AG04450 (cell line): ENCODE data around the gene ZNF563. TPM values are rescaled to one million over a fixed set of nuclear protein-coding genes. Genes with fewer than 3 reads are reported as not detected.

Experiments
- CTCF ChIA-PET: fragments of 300-600, 350-600 bp; formaldehyde crosslinking; extraction: SDS; loops from one replicate; lab custom pipeline; 2022; ENCODE audit warnings: antibody characterized with exemption, inconsistent platforms; lab: Charles Lee
- POLR2A ChIA-PET: fragments of 350-600 bp; formaldehyde crosslinking; extraction: SDS; loops from one replicate; lab custom pipeline; 2021; ENCODE audit warnings: antibody characterized with exemption, inconsistent platforms; lab: Yijun Ruan, JAX
- DNase-seq: peaks from one replicate; pipeline ENCODE4 v3.0.0-alpha.2; 2011; ENCODE audit warnings: low read depth, low spot score
- H3K27ac ChIP-seq: one replicate; pipeline ENCODE4 v1.5.1; 2012; ENCODE audit warnings: low read depth, low read length, control low read depth
- H3K27me3 ChIP-seq: one replicate; pipeline ENCODE4 v1.6.0; 2012; ENCODE audit warnings: low read length; ENCODE audit not compliant: control insufficient read depth, insufficient read depth
- H3K4me3 ChIP-seq: 2 replicates; pipeline ENCODE4 v1.5.1; 2011; ENCODE audit warnings: mild to moderate bottlenecking, low read depth, low read length, control low read depth
- H3K9me3 ChIP-seq: 2 replicates; pipeline ENCODE4 v1.5.1; 2012; ENCODE audit warnings: low read length; ENCODE audit not compliant: control insufficient read depth, insufficient read depth
- CTCF ChIP-seq: IDR thresholded peaks from 2 replicates; pipeline ENCODE4 v1.5.1; 2011; ENCODE audit warnings: low read depth, low read length, control low read depth, inconsistent platforms
- polyA plus RNA-seq: library from polyadenylated mRNA; depleted of rRNA; stranded (reverse); fragments of >200 nt; gene quantifications from 2 replicates; pipeline ENCODE4 v1.2.3, GENCODE V29; 2011

The ZNF563 gene
- polyA plus RNA-seq, 1 experiment: 2.3 TPM

GRCh38 chr19:12284226-12284625 lies 49.2 kb downstream of the ZNF563 start:
- no peaks in the 10 kb centered on the region for H3K27me3 ChIP-seq
- POLR2A ChIA-PET: no interaction called here
- no peak for DNase-seq
- CTCF ChIA-PET: no interaction called here
- H3K27ac ChIP-seq: no peak overlapping the region
- TF ChIP-seq CTCF: no peak
- no peak overlapping the region for H3K4me3 ChIP-seq
- H3K9me3 ChIP-seq: peaks cover 23% of the 10 kb centered on the region

- Histone ChIP-seq H3K9me3 (peaks cover 39% of the 10 kb centered on the region), H3K4me3 (no peak overlapping the region), H3K27me3 (no peaks in the 10 kb centered on the region), H3K27ac (no peak overlapping the region)
- POLR2A ChIA-PET: no interaction called here
- no peak for DNase-seq
- CTCF ChIA-PET: no interaction called here
- TF ChIP-seq CTCF: no peak
These were observed 54.7 kb downstream of the ZNF563 start for GRCh38 chr19:12278713-12279112.

- ChIA-PET POLR2A (no interaction called here), CTCF (interaction anchor here (0.6 kb wide), 1 partner anchor 202 kb away, joined by 3 read pairs; no protein-coding TSS in a partner anchor)
- Histone ChIP-seq H3K27me3 (no peaks in the 10 kb centered on the region), H3K9me3 (peaks cover 63% of the 10 kb centered on the region), H3K27ac (no peak overlapping the region), H3K4me3 (no peak overlapping the region)
- DNase-seq: no peak
- no peak for TF ChIP-seq CTCF
These were observed 60.2 kb downstream of the ZNF563 start for GRCh38 chr19:12272980-12273901.

- no peak for DNase-seq
- TF ChIP-seq CTCF: no peak
- Histone ChIP-seq H3K27me3 (no peaks in the 10 kb centered on the region), H3K27ac (no peak overlapping the region), H3K9me3 (peaks cover 55% of the 10 kb centered on the region), H3K4me3 (no peak overlapping the region)
- ChIA-PET POLR2A (no interaction called here), CTCF (no interaction called here)
These were observed 61.0 kb downstream of the ZNF563 start for GRCh38 chr19:12272386-12272785.

- no peak overlapping the region for H3K4me3 ChIP-seq
- H3K9me3 ChIP-seq: peaks cover 58% of the 10 kb centered on the region
- POLR2A ChIA-PET: interaction anchor here (0.6 kb wide), 1 partner anchor 95 kb away, joined by 3 read pairs; the partner anchor contains the start of gene ZNF442
- CTCF ChIA-PET: no interaction called here
- no peaks in the 10 kb centered on the region for H3K27me3 ChIP-seq
- no peak for TF ChIP-seq CTCF
- DNase-seq: no peak
- H3K27ac ChIP-seq: no peak overlapping the region
These were observed 62.6 kb downstream of the ZNF563 start for GRCh38 chr19:12270854-12271253.
